NCI-H2171 treated with DMSO at 0.1 percent for 48 hours (cell line): ENCODE data around the gene BHLHE23.

Source experiments
- DNase-seq: peaks from one replicate; lab custom pipeline; 2025; lab: John Stamatoyannopoulos, UW

The BHLHE23 gene

DNA sequence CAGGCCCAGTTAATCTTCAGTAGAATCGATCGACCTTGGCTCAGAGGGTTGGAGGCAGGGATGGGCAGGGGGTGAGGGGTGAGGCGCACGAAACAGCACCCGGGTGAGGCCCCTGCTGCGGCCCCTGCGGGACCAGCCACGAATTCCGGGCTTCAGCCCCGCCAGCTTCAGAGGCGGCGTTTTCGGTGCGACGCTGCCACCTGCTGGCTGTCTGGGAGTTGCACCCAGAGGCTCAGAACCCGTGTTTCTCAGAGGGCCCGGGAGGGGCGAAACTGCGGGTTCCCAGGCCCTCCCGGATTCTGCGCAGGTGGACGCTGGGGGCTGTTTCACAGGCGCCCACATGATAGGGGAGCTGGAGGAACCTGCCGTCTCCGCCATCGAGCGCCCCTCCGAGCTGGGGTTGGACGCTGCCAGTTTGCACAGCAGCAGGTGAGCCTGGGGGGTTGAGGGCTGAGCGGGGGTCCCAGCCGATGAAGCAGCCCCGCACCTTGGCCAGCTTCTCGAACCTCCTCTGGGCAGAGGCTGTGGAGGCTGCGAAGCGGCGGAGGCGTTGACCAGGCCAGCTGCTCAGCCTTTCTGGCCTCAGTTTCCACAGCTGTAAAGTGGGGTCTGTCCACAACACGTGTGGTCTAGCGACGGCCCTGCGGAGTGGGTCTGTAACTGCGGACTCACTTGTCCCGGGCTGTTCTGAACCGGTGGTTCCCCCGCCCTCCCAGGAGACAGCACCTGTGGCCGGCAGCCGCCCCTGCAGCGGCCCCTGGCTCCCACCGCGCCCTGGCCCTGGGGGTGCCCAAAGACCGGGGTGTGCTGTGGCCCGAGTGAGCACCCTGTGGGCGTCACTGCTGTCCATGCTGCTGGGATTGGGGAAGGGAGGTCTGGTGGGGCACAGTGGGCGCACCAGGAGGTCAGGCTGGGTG lies 2.5 kb upstream of the BHLHE23 start:
- DNase-seq, result peak; percentile 68

DNA sequence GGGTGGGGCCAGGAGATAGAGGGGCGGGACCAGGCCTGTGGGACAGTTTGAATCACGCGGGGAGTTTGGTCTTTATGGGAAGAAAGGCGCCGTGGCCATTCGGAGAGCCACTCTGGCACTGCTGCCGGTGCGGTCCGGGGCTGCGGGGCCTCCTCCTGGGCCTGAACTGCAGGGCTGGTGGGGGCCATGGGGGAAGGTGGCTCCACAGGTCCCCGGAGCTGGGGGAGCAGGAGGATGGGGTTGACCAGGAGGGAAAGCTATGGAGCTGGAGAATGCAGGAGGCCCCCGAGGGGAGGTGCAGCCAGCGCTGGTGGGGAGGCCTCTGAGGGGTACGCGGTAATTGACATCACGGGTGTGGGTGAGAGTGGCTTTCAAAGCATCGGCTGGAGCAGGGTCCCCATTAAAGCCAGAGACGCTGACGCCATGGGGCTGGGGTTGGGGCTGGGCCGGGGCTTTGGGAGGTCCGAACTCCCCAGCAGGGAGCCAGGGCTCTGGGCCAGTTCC lies 1.8 kb upstream of the BHLHE23 start:
- no peak for DNase-seq

DNA sequence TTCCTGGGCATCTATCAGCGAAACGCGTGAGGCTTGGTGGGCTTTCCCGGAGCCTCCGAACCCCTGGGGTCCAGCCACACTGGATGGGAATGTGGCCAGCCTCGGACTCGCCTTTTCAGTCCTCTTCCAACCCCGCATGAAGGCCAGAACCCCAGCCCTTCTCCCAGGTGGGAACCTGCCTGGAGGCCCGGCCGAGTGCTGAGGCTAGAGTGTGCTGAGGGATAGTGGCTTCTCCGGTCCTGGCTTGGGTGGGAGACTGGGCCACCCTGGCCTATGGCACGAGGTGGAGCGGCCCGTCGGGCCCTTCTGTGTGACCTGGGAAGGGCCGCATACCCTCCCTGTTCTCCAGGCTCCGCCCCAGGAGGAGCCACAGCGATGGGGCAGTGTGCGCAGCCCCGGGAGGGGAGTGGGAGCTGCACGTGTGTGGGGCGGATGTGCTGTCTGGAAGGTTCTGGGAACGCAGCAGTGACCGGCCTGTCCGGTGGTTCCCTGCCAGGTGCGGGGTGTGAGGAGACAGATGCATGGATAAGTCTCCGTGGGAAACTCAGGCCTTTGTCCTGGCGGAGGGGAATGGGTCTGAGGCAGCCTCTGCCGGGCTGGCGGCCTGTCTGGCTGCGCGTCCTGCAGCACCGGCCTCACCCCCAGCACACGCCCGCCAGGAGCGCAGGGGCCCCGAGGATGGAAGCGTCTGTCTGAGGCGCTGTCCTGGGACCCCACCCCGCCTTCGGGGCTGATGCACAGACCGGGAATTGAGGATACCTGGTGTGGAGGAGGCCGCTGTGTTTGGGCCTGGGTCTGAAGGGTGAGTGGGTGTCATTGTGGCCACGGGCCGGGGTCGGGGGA lies 1.1 kb upstream of the BHLHE23 start:
- DNase-seq, result no peak

DNA sequence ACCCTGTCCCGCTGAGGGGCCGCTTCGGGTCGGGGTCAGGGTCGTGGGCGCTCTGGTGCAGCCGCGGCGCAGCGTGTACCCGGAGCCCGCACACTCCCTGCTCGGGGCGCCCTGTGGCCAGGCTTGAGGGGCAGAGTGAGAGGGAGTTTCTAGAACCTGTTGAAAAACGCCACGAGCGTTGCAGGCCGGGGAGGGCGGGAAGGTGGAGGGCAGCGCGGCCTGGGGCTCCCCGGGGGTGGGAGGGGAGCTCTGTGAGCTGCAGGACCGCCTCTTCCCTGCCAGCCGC lies 539 bp upstream of the BHLHE23 start:
- DNase-seq, result no peak

- DNase-seq, result no peak
Observed at GRCh38 chr20:63005862-63006539, 763 bp downstream of the BHLHE23 start.

GRCh38 chr20:63005365-63005861 lies 1.4 kb downstream of the BHLHE23 start:
- DNase-seq, result no peak

- DNase-seq, result no peak
Observed at GRCh38 chr20:63004607-63005364, 2.0 kb downstream of the BHLHE23 start.

DNA sequence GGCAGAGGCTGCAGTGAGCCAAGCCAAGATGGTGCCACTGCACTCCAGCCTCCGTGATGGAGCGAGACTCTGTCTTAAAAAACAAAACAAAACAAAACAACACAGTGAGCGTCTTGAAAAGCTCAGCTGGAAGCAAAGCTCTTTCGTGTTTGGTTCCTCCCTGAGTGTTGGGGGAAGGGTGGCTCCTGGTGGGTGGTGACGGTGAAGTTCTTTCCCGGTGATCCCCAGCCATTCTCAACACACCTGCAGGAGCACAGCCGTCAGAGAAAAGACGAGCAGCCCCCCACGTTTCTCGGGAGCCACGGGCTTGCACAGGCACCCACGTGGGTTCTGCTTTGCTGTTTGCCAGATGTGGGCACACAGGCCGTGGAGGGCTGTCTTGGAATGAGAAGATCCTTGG lies 3.2 kb downstream of the BHLHE23 start:
- DNase-seq, result no peak

GRCh38 chr20:63002511-63002910 lies 4.3 kb downstream of the BHLHE23 start:
- DNase-seq, result no peak

GRCh38 chr20:63000958-63001357 lies 5.8 kb downstream of the BHLHE23 start:
- no peak for DNase-seq

DNA sequence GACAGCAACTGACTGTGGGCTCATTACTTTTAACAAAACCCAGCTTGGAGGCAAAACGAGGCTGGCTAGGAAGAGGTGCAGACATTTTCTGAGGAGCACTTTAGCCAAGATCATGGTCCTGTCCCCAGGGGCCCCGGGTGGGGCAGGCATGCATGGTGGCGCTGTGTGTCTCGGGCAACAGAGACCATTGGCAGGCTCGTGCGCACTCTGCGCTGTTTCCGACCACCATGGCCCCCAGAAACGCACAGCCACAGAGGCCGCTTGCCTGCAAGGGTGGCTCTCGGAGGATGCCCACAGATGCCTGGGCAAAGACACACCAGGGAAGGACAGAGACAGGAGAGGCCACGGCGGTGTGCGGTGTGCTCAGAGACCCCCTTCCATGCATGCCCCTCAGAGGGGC lies 6.7 kb downstream of the BHLHE23 start:
- no peak for DNase-seq

GRCh38 chr20:62999580-62999979 lies 7.2 kb downstream of the BHLHE23 start:
- DNase-seq, result no peak

- no peak for DNase-seq
Observed at GRCh38 chr20:62998449-62998848, 8.3 kb downstream of the BHLHE23 start.

DNA sequence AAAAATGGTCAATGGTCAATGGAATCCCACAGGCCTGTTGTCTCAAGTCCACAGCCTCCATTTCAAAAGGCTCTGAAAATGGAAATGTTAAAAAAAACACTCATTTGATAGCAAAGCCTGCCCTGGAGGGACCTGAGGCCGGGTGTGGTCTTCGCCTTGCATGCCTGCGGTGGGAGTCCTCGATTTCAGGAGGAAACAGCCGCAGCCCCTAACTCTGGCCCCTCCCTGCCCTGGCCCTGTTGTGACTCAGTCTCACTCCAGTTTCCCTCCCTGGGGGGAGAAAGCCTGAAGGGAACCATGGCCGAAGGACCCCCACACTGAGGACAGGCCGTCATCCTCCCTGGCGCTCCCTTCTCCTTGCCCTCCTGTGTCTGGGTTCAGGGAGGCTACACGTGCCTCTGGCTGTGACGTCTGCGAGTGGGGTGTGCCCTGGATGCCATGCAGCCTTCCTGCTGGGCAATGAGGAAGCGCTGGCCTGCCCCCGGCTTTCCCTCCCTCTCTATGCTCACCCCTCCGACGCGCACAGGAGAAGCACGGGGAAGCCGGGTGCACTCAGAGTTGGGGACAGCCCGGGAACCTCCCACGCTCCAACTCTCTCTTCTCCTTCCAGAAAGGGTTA lies 9.2 kb downstream of the BHLHE23 start:
- DNase-seq, result no peak

GRCh38 chr20:62996596-62996982 lies 10.2 kb downstream of the BHLHE23 start:
- DNase-seq, result no peak

DNA sequence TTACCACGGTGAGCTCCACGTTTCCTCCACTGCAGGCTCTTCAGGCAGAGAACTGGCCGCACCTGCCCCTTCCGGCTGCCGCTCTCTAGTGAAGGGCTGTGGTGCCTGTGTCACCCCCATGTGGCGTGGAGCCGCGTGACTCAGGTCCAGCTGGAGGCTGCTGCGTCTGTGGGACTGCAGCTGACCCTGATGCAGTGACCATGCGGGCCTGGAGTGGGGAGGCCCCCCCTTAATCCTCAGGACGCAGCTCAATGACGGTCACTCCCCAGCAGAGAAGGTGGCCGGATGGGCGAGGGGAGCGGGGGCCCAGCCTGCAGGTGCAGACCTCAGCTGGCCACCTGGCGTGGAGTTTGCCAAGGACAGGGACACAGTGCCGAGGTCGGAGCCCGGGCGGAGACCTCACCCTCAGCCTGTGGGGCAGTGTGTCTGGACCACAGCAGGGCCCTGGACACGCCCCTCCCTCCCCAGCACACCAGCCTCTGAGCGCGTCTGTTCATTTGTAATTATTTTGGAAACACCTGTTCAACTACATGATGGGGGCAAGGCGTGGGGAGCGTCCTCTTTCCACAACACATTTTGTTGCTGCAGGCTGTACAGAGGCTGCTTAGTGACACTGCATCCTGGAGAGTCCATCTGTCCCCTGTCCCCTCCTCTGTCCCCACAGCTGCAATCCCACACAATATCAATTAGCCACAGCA lies 10.7 kb downstream of the BHLHE23 start:
- DNase-seq, result peak; percentile 51

DNA sequence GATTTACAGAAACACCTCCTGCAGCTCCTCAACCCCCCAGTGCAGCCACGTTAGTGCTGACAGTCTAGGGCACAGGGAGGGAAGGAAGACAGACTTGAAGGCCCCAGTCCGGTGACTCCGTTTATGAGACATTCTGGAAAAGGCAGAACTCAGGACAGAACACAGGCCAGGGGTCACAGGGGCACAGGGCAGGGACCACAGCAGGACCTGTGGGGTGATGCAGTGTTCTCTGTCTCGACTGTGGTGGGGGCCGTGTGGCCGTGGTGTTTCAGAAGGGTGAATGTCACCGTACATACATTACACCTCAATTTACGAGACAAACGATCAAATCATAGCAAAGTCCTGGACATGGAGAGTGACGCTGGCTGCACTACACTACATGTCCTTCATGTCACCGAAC lies 11.3 kb downstream of the BHLHE23 start:
- no peak for DNase-seq

GRCh38 chr20:62994869-62995281 lies 11.9 kb downstream of the BHLHE23 start:
- DNase-seq, result no peak

DNA sequence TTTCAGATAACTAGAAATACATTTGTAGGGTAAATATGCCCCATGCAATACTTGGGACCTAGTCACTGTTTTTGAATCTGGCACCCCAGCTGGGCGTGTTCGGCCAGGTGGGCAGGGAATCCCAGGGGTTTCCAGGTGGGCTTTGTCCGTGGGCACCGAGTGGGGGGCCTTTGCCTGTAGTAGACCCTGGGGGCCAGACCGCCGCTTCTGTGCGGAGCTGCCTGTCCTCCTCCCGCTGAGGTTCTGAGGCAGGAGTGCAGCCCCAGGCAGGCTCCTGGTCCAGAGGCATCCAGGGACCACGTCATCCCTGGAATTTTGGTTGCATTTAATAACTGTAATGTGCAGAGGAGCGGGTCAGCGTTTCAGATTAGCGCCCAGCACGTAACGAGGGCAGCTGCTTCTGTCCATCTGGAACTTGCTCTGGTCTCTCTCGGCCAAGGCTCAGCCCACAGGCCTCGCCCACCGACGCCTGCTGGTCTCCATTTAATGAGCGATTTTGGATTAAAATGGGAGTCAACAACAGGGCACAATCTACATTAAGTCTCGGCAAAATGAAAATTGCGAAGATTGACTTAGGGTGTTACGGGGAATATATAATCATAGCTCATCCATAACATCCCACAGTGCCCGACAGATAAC lies 12.8 kb downstream of the BHLHE23 start:
- no peak for DNase-seq

DNA sequence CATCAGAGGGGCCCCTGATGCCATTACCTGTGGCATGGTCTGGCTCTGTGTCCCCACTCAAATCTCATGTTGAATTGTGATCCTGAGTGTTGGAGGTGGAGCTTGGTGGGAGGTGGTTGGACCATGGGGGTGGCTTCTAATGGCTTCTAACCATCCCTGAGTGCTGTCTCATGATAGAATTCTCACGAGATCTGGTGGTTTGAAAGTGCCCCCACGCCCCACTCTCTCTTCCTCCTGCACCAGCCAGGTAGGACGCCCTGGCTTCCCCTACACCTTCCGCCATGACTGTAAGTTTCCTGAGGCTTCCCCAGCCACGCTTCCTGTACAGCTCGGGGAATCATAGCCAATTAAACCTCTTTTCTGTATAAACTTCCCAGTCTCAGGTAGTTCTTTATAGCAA lies 14.9 kb downstream of the BHLHE23 start:
- no peak for DNase-seq
